ENCODE data around the gene GBGT1.

The GBGT1 gene

DNA sequence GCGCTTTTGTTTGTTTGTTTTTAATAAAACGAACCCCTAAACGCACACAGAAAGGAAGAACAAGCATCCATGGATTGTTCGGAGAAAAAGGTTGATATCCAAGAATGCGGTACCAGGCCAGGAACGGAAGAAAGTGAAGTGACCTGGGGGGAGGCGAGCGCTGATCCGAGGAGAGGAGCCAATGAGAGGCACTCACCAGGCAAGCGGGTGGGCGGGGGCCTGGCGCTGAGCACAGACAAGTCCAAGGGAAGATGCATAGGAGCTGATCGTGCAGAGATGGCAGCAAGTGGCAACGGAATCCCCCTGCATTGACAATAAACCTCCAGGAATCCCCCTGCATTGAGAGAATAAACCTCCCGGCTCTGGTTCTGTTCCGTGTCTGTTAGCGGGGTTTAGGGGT is 36.9 kb upstream of the GBGT1 start:
- TF ChIP-seq, protein P1, sequence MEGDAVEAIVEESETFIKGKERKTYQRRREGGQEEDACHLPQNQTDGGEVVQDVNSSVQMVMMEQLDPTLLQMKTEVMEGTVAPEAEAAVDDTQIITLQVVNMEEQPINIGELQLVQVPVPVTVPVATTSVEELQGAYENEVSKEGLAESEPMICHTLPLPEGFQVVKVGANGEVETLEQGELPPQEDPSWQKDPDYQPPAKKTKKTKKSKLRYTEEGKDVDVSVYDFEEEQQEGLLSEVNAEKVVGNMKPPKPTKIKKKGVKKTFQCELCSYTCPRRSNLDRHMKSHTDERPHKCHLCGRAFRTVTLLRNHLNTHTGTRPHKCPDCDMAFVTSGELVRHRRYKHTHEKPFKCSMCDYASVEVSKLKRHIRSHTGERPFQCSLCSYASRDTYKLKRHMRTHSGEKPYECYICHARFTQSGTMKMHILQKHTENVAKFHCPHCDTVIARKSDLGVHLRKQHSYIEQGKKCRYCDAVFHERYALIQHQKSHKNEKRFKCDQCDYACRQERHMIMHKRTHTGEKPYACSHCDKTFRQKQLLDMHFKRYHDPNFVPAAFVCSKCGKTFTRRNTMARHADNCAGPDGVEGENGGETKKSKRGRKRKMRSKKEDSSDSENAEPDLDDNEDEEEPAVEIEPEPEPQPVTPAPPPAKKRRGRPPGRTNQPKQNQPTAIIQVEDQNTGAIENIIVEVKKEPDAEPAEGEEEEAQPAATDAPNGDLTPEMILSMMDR (IDR thresholded peaks at IDR 0.05), result no peak
- H3K4me3 ChIP-seq, result no peak overlapping the region
- H3K9me3 ChIP-seq, result no peaks in the 10 kb centered on the region
- H3K27me3 ChIP-seq, result peaks cover 0 to 30% of the 10 kb centered on the region in 2 donors
- no peak overlapping the region for H3K27ac ChIP-seq
- intact Hi-C loops (cut with DNase I; ENCODE audit: low total_unique reads), result no loop called here
- H3K36me3 ChIP-seq, result no peaks in the 10 kb centered on the region
- DNase-seq, result no peak
- peaks cover 0 to 13% (median 3%) of the 10 kb centered on the region in 4 donors for H3K4me1 ChIP-seq

DNA sequence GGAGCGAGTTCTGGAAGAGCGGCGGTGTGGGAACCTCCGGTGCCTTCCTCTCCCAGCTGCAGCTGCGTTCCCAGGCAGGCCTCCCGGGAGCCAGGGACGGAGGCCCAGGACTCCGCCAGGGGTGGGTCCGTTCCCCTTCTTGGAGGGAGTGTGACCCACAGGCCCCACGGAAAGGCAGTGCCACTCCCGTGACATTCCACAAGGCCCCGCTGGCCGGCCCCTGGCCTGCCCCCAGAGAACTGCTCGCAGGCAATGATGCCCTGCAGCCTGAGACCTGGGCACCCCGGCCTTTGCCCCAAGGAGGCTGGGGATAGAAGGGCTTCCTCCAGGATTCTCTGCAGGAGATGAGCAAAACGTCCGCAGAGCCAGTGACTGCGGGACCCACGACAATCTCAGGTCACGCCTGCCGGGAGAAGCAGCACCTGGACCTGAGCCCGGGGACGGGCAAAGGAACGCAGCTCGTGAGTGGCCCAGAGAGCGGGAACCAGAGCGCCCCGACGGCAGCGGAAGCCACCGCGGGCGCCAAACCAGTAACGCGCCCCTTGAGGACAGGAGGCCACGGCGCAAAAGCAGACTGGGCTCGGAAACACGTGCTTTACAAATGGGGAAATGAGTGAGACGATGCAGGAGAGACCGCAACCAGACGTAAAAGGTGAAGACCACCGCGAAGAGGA is 36.1 kb upstream of the GBGT1 start:
- H3K9me3 ChIP-seq, result peaks cover 0 to 5% (median 0%) of the 10 kb centered on the region in 3 donors
- intact Hi-C loops (cut with DNase I; ENCODE audit: low total_unique reads), result no loop called here
- peak overlapping the region; percentile 29 to 58 for H3K27ac ChIP-seq
- H3K4me3 ChIP-seq, result peak overlapping the region; percentile 52 to 56
- DNase-seq, result no peak
- TF ChIP-seq, protein P1 (IDR thresholded peaks at IDR 0.05), result peak in 1 of 2 experiments; percentile 15
- H3K4me1 ChIP-seq, result peaks cover 0 to 13% (median 3%) of the 10 kb centered on the region in 4 donors
- H3K27me3 ChIP-seq, result peaks cover 0 to 29% of the 10 kb centered on the region in 2 donors
- peaks cover 0 to 3% (median 0%) of the 10 kb centered on the region in 3 donors for H3K36me3 ChIP-seq

DNA sequence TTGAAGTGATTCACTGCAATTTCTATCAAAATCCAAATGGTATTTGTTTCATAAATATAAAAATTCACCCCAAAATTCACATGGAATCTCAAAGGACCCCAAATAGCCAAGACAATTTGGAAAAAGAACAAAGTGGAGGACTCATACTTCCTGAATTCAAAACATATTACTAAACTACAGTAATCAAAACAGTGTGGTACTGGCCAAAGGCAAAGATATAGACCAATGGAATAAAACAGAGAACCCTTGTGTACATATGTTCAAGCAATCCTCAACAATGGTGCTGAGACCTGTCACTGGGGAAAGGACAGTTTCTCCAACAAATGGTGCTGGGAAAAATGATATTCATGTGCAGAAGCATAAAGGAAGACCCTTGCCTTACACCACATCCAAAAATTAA is 31.3 kb upstream of the GBGT1 start:
- H3K36me3 ChIP-seq, result peaks cover 0 to 3% (median 0%) of the 10 kb centered on the region in 3 donors
- H3K27ac ChIP-seq, result no peak overlapping the region
- no peak overlapping the region for H3K4me3 ChIP-seq
- peaks cover 0 to 16% of the 10 kb centered on the region in 2 donors for H3K27me3 ChIP-seq
- H3K4me1 ChIP-seq, result peaks cover 0 to 9% (median 3%) of the 10 kb centered on the region in 4 donors
- H3K9me3 ChIP-seq, result peaks cover 0 to 8% (median 0%) of the 10 kb centered on the region in 3 donors
- no peak for DNase-seq
- intact Hi-C loops (cut with DNase I; ENCODE audit: low total_unique reads), result no loop called here
- TF ChIP-seq, protein P1 (IDR thresholded peaks at IDR 0.05), result no peak

DNA sequence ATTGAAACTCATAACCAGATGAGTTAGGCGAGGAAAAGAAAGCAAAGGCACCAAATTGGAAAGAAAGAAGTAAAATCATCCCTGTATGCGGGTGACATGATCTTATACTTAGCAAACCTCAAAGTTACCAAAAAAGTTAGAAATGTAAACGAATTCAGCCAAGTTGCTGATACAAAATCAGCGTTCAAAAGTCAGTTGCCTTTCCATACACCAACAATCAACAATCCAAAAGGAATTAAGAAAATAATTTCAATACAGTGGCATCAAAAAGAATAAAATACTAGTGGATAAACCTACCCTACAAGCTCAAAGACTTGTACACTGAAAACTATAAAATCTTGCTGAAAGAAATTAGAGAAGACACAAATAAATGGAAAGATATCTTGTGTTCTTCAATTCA is 30.9 kb upstream of the GBGT1 start:
- no peak for DNase-seq
- H3K4me3 ChIP-seq, result no peak overlapping the region
- H3K27me3 ChIP-seq, result peaks cover 0 to 13% of the 10 kb centered on the region in 2 donors
- H3K36me3 ChIP-seq, result peaks cover 0 to 3% (median 0%) of the 10 kb centered on the region in 3 donors
- peaks cover 0 to 8% (median 0%) of the 10 kb centered on the region in 3 donors for H3K9me3 ChIP-seq
- H3K4me1 ChIP-seq, result peaks cover 0 to 7% (median 3%) of the 10 kb centered on the region in 4 donors
- intact Hi-C loops (cut with DNase I; ENCODE audit: low total_unique reads), result no loop called here
- TF ChIP-seq, protein P1 (IDR thresholded peaks at IDR 0.05), result no peak
- H3K27ac ChIP-seq, result no peak overlapping the region

DNA sequence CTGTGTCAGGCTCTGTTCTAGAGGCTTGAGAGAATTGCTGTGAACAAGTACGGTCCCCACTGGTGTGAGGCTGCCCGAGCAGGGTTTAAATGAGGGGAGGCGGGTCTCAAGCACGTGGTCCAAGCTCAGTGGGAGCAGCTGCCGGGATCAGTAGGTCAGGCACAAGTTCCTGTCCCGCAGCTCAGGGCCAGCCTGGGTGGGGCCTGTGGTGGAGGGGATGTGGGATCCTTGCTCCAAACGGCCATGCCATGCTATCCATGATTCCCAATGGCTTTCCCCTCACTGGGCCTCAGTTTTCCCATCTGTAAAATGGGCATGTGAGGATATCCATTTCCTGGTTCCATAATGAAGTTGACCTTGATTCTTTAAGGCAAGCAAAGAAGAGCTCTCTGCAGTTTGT is 28.3 kb upstream of the GBGT1 start:
- Histone ChIP-seq H3K9me3 (peaks cover 0 to 8% (median 0%) of the 10 kb centered on the region in 3 donors), H3K27ac (no peak overlapping the region), H3K27me3 (peaks cover 0 to 28% of the 10 kb centered on the region in 2 donors), H3K36me3 (peaks cover 0 to 3% (median 0%) of the 10 kb centered on the region in 3 donors), H3K4me3 (no peak overlapping the region), H3K4me1 (no peaks in the 10 kb centered on the region)
- intact Hi-C loops (cut with DNase I; ENCODE audit: low total_unique reads), result loop anchor here (2.0 kb wide), 1 partner anchor 299 kb away; no protein-coding TSS in a partner anchor
- no peak for DNase-seq
- TF ChIP-seq, protein P1 (IDR thresholded peaks at IDR 0.05), result no peak

Measured in tibial artery (tissue), 4 donors.